K562 (cell line): ENCODE results near the gene ZDHHC8. TPM values are rescaled to one million over a fixed set of nuclear protein-coding genes. Genes with fewer than 3 reads are reported as not detected.

Source experiments
- ARID4B ChIP-seq: sonication (generic); formaldehyde crosslinking; IDR thresholded peaks from 2 replicates; pipeline ENCODE4 v1.8.0; 2022; ENCODE audit warnings: mild to moderate bottlenecking, missing genetic modification reagents
- BCLAF1 ChIP-seq, 2 experiments: fragments of 450-650 bp in 1 of 2; IDR thresholded peaks; 2 replicates each; pipeline ENCODE4 v1.6.1; 2011 to 2017; ENCODE audit warnings: low read depth in 2 of 2, antibody characterized with exemption in 1 of 2, borderline replicate concordance in 1 of 2, low read length in 1 of 2, mild to moderate bottlenecking in 1 of 2, mixed read lengths in 1 of 2; ENCODE audit not compliant: control insufficient read depth in 1 of 2
- CC2D1A ChIP-seq: fragments of 450-650 bp; IDR thresholded peaks from 2 replicates; pipeline ENCODE4 v1.6.1; 2017; ENCODE audit warnings: mild to moderate bottlenecking
- ILK ChIP-seq: fragments of 450-650 bp; IDR thresholded peaks from 2 replicates; pipeline ENCODE4 v1.6.1; 2016; ENCODE audit warnings: missing genetic modification characterization, low read depth, mild to moderate bottlenecking, missing compliant biosample characterization, moderate library complexity, borderline replicate concordance
- KLF6 ChIP-seq: fragments of 250-450 bp; sonication (Bioruptor Pico); IDR thresholded peaks from 2 replicates; pipeline ENCODE4 v1.4.0; 2020; ENCODE audit warnings: mild to moderate bottlenecking, moderate library complexity, borderline replicate concordance
- MAFF ChIP-seq: IDR thresholded peaks from 2 replicates; pipeline ENCODE4 v1.6.1; 2012; ENCODE audit warnings: low read length, improper control_type of control experiment
- PRMT5 ChIP-seq: sonication (generic); formaldehyde crosslinking; IDR thresholded peaks from 2 replicates; pipeline ENCODE4 v1.5.0; 2020; ENCODE audit warnings: missing genetic modification reagents
- SRSF3 ChIP-seq: fragments of 200-400 bp; formaldehyde crosslinking; IDR thresholded peaks from 2 replicates; pipeline ENCODE4 v1.6.1; 2016; ENCODE audit warnings: mild to moderate bottlenecking, low read length, moderate library complexity; ENCODE audit not compliant: insufficient read depth
- YY1 ChIP-seq, 3 experiments: IDR thresholded peaks; 2 replicates each; pipeline ENCODE4 v1.6.1; 2011; ENCODE audit warnings: low read length in 2 of 3, mild to moderate bottlenecking in 2 of 3, moderate library complexity in 2 of 3, borderline replicate concordance in 1 of 3, control low read depth in 1 of 3, low read depth in 1 of 3; ENCODE audit not compliant: insufficient read depth in 3 of 3, insufficient replicate concordance in 2 of 3, control insufficient read depth in 1 of 3, insufficient read length in 1 of 3; ENCODE audit errors: extremely low read depth in 1 of 3
- ZC3H4 ChIP-seq: sonication (generic); formaldehyde crosslinking; IDR thresholded peaks from 2 replicates; pipeline ENCODE4 v1.9.0; 2021; ENCODE audit warnings: missing genetic modification reagents, borderline replicate concordance
- ZNF551 ChIP-seq: fragments of 250-450 bp; sonication (Bioruptor Pico); IDR thresholded peaks from 2 replicates; pipeline ENCODE4 v1.5.0; 2021; ENCODE audit warnings: mild to moderate bottlenecking, moderate library complexity
- polyA plus RNA-seq, 8 experiments: library from polyadenylated mRNA; depleted of rRNA in 4 of 8; stranded (reverse) in 5 of 8; unstranded in 3 of 8; fragments of >200 nt; fragmentation: Nextera tagmentation in 2 of 8; fragmentation: Illumina TruSeq in 1 of 8; extraction: Ambion mirVana in 2 of 8; extraction: Trizol in 1 of 8; gene quantifications; 2 replicates each; pipeline versions ENCODE4 v1.2.1 to v1.2.3, GENCODE V29; 2011 to 2014; ENCODE audit warnings: inconsistent platforms in 1 of 8, missing spikeins in 1 of 8
- total RNA-seq, 7 experiments: library from RNA; depleted of rRNA in 6 of 7; stranded (reverse); fragments of >200 nt in 6 of 7; fragmentation: Illumina TruSeq in 2 of 7; extraction: Trizol in 2 of 7; gene quantifications; 2 replicates each; pipeline versions ENCODE4 v1.2.1 to v1.2.3, GENCODE V29; 2011 to 2021; ENCODE audit warnings: low replicate concordance in 1 of 7
- TF ChIP-seq, protein P1 (sequence below): fragments of 450-650 bp; IDR thresholded peaks from 2 replicates; pipeline ENCODE4 v1.7.1; 2018; ENCODE audit warnings: mild to moderate bottlenecking, low read depth; ENCODE audit not compliant: partially characterized antibody
- TF ChIP-seq, protein P2 (sequence below): fragments of 450-650 bp; formaldehyde crosslinking; IDR thresholded peaks from 2 replicates; pipeline ENCODE4 v1.4.0; 2020; ENCODE audit warnings: mild to moderate bottlenecking, moderate library complexity

The ZDHHC8 gene
- total and polyA plus RNA-seq, 9 of the 15 experiments (the other 6 are each of a cell fraction or from before 2014, with no cell fraction given), result 0.04 to 109 (median 16.4) TPM

DNA sequence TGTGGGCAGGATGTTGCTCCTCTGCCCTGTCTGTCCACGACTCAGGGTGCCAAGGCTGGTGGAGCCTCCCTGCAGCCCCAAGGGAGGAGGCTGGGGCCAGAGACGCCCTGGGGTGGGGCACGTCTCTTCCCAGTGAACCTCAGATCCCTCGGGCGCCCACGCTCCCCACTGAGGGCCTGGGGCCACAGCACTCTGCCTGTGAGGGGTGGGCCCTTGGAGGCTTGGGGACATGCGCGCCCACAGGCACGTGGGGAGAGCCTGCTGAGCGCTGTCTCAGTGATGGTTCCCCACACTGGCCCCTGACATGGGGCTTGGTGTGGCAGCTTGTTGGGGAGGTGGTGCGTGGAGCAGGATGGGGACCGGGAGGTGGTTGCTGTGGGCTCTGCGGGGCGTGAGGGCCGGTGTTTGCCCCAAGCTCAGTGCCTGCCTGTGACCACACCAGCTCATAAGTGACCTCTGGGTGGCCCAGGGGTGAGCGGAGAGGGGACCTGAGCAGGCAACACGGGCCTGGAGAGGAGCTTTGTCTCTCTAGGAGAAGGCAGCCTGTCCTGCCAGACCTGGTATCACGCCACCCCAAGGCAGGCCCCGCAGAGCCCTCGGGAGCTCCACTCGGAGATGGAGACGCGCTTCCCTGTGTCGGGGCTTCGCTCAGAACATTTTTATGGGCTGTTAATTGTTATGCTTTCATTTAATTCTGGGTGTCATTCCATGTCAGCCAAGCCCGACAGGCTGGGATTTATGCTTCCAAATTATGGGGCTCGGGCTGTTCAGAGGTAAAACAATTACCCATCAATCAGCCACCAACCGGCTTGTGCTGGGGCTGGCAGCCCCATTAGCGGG lies 46.7 kb downstream of the ZDHHC8 start (continued):
- TF ChIP-seq ZC3H4 (no peak), SRSF3 (0 out of 2 replicates have a peak, but pooled peaks have one; percentile 13), BCLAF1 (IDR thresholded peaks at IDR 0.05; ENCODE audit: borderline replicate concordance in 1 of 2, control insufficient read depth in 1 of 2, low read depth in 2 of 2, low read length in 1 of 2) (no peak), YY1 (IDR thresholded peaks at IDR 0.05; ENCODE audit: borderline replicate concordance in 1 of 3, control insufficient read depth in 1 of 3, extremely low read depth in 1 of 3, insufficient read depth in 3 of 3, insufficient read length in 1 of 3, insufficient replicate concordance in 2 of 3, low read depth in 1 of 3, low read length in 2 of 3) (peak in 1 of 3 experiments; percentile 6), KLF6 (CRISPR knock-in tag) (no peak), ILK (tag) (no peak), CC2D1A (no peak), PRMT5 (no peak), ARID4B (CRISPR knock-in tag) (0 out of 2 replicates have a peak, but pooled peaks have one; percentile 25), MAFF (no peak), ZNF551 (CRISPR knock-in tag) (no peak)
- TF ChIP-seq, protein P1, sequence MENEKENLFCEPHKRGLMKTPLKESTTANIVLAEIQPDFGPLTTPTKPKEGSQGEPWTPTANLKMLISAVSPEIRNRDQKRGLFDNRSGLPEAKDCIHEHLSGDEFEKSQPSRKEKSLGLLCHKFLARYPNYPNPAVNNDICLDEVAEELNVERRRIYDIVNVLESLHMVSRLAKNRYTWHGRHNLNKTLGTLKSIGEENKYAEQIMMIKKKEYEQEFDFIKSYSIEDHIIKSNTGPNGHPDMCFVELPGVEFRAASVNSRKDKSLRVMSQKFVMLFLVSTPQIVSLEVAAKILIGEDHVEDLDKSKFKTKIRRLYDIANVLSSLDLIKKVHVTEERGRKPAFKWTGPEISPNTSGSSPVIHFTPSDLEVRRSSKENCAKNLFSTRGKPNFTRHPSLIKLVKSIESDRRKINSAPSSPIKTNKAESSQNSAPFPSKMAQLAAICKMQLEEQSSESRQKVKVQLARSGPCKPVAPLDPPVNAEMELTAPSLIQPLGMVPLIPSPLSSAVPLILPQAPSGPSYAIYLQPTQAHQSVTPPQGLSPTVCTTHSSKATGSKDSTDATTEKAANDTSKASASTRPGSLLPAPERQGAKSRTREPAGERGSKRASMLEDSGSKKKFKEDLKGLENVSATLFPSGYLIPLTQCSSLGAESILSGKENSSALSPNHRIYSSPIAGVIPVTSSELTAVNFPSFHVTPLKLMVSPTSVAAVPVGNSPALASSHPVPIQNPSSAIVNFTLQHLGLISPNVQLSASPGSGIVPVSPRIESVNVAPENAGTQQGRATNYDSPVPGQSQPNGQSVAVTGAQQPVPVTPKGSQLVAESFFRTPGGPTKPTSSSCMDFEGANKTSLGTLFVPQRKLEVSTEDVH, result no peak
- TF ChIP-seq, protein P2, sequence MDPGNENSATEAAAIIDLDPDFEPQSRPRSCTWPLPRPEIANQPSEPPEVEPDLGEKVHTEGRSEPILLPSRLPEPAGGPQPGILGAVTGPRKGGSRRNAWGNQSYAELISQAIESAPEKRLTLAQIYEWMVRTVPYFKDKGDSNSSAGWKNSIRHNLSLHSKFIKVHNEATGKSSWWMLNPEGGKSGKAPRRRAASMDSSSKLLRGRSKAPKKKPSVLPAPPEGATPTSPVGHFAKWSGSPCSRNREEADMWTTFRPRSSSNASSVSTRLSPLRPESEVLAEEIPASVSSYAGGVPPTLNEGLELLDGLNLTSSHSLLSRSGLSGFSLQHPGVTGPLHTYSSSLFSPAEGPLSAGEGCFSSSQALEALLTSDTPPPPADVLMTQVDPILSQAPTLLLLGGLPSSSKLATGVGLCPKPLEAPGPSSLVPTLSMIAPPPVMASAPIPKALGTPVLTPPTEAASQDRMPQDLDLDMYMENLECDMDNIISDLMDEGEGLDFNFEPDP (CRISPR knock-in tag), result no peak
